ENCODE results near the gene GNPAT.

GNPAT gene

DNA sequence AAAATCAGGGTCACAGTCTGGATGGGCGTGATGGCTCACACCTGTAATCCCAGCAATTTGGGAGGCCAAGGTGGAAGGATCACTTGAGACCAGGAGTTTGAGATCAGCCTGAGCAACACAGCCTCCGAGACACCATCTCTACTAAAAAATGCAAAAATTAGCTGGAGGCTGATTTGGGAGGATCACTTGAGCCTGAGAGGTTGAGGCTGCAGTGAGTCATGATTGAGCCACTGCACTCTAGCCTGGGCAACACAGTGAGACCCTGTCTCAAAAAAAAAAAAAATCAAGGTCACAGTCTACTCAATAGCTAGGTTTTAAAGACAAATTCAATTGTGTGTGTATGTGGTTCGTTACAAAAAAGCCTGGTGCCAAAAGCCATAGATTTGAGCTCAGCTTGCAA, 44.7 kb upstream of the GNPAT start:
- TF ChIP-seq, protein P1, sequence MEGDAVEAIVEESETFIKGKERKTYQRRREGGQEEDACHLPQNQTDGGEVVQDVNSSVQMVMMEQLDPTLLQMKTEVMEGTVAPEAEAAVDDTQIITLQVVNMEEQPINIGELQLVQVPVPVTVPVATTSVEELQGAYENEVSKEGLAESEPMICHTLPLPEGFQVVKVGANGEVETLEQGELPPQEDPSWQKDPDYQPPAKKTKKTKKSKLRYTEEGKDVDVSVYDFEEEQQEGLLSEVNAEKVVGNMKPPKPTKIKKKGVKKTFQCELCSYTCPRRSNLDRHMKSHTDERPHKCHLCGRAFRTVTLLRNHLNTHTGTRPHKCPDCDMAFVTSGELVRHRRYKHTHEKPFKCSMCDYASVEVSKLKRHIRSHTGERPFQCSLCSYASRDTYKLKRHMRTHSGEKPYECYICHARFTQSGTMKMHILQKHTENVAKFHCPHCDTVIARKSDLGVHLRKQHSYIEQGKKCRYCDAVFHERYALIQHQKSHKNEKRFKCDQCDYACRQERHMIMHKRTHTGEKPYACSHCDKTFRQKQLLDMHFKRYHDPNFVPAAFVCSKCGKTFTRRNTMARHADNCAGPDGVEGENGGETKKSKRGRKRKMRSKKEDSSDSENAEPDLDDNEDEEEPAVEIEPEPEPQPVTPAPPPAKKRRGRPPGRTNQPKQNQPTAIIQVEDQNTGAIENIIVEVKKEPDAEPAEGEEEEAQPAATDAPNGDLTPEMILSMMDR (IDR thresholded peaks at IDR 0.05; ENCODE audit: low read depth, low read length), result no peak

DNA sequence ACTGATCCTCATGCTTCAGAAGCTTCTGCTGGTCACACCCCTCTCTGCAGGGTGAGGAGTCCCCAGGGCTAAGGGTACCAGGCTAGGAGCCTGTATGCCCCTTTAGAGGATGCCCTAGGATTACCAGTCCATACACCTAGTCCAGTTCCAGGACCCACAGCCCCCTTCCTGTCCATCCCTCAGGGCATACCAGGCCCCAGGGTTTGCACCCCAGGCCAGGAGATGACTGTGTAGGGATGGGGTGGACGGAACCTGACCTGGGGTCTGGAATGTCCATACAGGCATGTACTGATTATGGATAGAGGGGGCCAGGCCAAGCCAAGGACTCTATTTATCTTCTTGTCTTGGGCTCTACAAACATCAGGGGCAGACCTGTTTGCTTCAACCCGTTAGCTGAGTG, 44.3 kb upstream of the GNPAT start:
- H3K27me3 ChIP-seq, result no peaks in the 10 kb centered on the region
- H3K4me3 ChIP-seq (ENCODE audit: low read depth, low read length), result no peak overlapping the region
- no peak for DNase-seq
- TF ChIP-seq, protein P1 (IDR thresholded peaks at IDR 0.05; ENCODE audit: low read depth, low read length), result no peak
- peaks cover 22% of the 10 kb centered on the region for H3K4me1 ChIP-seq
- H3K9me3 ChIP-seq, result no peaks in the 10 kb centered on the region
- no peaks in the 10 kb centered on the region; the same call in 1 of the 2 replicates for H3K36me3 ChIP-seq

More for the DNA sequence above, 44.7 kb upstream of the GNPAT start:
- no peak for DNase-seq
- Histone ChIP-seq H3K4me3 (ENCODE audit: low read depth, low read length) (no peak overlapping the region), H3K9me3 (no peaks in the 10 kb centered on the region), H3K4me1 (peaks cover 22% of the 10 kb centered on the region), H3K36me3 (no peaks in the 10 kb centered on the region; the same call in 1 of the 2 replicates), H3K27me3 (no peaks in the 10 kb centered on the region)

DNA sequence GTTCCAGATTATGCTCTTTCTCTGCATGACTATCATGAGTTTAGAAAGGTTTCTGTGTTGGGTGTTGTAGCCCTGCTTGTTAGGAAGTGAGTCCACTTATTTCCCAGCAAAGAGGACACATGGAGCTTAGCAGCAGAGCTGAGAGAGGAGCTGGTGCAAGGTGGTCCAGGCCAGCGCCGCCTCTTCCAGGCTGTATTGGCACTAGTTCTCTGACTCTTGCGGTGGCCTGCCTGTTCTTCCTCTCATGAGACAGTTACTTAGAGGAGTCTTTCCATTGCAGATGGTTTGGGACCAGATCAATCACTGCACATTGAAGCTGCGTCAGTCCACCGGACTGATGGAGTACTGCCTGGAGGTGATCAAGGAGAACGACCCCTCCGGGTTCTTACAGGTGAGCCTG, 41.1 kb upstream of the GNPAT start:
- H3K4me1 ChIP-seq, result peaks cover 13% of the 10 kb centered on the region
- no peaks in the 10 kb centered on the region for H3K9me3 ChIP-seq
- no peaks in the 10 kb centered on the region for H3K36me3 ChIP-seq
- no peak for DNase-seq
- TF ChIP-seq, protein P1 (IDR thresholded peaks at IDR 0.05; ENCODE audit: low read depth, low read length), result no peak
- no peaks in the 10 kb centered on the region for H3K27me3 ChIP-seq
- H3K4me3 ChIP-seq (ENCODE audit: low read depth, low read length), result no peak overlapping the region

DNA sequence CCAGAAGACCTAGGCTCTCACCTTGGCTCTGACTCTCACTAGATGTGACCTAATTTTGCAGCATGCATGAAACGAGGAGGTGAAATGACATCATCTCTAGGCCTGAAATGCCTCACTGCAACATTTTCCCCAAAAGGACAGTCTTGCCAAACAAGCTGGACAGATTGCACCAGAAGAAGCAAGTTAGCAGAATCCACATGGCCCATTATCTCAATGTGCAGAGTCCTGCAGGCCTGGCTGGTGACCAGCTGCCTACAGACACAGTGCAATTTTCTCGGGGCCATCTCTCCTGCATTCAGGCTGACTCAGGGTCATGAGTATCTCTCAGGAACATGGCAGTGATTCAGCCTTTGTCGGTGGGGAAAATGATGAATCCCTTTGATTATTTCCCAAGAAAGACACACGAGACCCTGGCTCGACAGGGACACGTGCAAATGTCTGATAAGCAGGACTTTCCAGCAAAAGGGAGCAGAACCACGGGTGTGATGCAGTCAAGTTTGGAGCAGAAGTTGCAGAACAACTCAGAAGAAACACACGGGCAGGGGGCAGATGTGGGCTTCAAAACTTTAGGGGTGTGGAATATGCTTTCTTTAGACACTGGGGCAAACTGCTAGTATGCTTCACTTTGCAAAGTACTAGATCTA, 40.5 kb upstream of the GNPAT start:
- TF ChIP-seq, protein P1 (IDR thresholded peaks at IDR 0.05; ENCODE audit: low read depth, low read length), result no peak
- no peaks in the 10 kb centered on the region for H3K27me3 ChIP-seq
- DNase-seq, result peak; percentile 77
- no peaks in the 10 kb centered on the region for H3K9me3 ChIP-seq
- no peak overlapping the region for H3K4me3 ChIP-seq (ENCODE audit: low read depth, low read length)
- peaks cover 13% of the 10 kb centered on the region for H3K4me1 ChIP-seq
- no peaks in the 10 kb centered on the region for H3K36me3 ChIP-seq

DNA sequence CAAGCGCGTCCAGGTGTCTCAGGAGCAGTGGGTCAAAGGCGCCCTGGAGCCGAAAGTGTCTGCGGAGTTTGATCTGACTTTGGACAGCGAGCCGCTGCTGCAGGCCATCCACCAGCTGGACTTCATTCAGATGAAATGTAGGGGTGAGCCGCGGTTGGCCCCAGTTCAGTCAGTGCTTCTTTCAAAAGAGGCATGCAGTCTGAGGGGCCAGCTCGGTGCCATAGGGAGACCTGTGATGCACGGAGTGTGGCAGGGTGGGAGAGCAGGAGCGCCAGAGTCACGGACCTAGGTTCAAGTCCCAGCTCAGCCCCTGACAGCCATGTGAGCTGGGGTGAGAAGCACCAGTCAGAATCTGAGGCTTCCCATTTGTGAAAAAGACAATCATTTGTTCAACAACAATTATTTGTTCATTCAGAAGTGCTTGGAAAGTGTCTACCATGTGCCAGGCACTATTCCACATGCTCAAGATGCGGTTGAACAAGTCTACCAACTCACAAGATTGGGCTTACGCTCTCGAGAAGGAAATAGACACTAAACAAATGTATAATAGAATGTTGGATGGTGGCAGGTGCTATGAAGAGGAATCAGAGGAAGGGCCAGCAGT, 39.5 kb upstream of the GNPAT start:
- H3K4me3 ChIP-seq (ENCODE audit: low read depth, low read length), result no peak overlapping the region
- DNase-seq, result no peak
- H3K36me3 ChIP-seq, result no peaks in the 10 kb centered on the region
- no peaks in the 10 kb centered on the region for H3K9me3 ChIP-seq
- H3K27me3 ChIP-seq, result no peaks in the 10 kb centered on the region
- H3K4me1 ChIP-seq, result peaks cover 13% of the 10 kb centered on the region
- TF ChIP-seq, protein P1 (IDR thresholded peaks at IDR 0.05; ENCODE audit: low read depth, low read length), result no peak

DNA sequence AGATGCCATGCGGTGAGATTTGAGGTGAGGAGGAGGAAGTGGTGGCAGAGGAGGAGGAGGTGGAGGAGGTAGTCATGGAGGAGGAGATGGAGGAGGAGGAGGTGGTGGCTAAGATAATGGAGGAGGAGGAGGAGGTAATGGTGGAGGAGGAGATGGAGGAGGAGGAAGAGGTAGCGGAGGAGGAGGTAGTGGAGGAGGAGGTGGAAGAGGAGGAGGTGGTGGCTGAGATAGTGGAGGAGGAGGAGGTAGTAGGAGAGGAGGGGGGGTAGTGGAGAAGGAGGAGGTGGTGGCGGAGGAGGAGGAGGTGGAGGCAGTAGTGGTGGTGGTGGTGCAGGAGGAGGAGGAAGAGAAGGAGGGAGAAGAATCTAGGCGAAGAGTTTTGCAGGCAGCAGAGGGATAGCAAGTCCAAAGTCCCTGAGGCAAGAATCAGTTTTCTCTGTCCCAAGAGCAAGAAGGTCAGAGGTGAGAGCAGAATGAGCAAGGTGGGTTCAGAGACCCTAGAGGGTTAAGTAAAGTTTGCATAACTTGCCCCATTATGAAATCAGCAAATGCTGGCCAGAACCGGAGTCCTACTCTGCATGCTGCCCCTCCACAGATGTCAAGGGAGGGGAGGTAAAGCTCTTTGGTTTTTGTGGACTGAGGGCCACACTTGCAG, 38.9 kb upstream of the GNPAT start:
- Histone ChIP-seq H3K36me3 (no peaks in the 10 kb centered on the region), H3K4me3 (ENCODE audit: low read depth, low read length) (no peak overlapping the region), H3K27me3 (no peaks in the 10 kb centered on the region), H3K9me3 (no peaks in the 10 kb centered on the region), H3K4me1 (peaks cover 13% of the 10 kb centered on the region)
- TF ChIP-seq, protein P1 (IDR thresholded peaks at IDR 0.05; ENCODE audit: low read depth, low read length), result no peak
- DNase-seq, result no peak

All from BE2C (cell line).